Measurements from ENCODE around the gene LRP2.
A peak's percentile ranks its signal among the peaks of the same experiment; 100 is the strongest.
"Not testable (repeated sequence)": the region's sequence is repeated elsewhere in the genome, so short reads cannot be mapped to it uniquely, and the experiment has no call there.

The LRP2 gene

DNA sequence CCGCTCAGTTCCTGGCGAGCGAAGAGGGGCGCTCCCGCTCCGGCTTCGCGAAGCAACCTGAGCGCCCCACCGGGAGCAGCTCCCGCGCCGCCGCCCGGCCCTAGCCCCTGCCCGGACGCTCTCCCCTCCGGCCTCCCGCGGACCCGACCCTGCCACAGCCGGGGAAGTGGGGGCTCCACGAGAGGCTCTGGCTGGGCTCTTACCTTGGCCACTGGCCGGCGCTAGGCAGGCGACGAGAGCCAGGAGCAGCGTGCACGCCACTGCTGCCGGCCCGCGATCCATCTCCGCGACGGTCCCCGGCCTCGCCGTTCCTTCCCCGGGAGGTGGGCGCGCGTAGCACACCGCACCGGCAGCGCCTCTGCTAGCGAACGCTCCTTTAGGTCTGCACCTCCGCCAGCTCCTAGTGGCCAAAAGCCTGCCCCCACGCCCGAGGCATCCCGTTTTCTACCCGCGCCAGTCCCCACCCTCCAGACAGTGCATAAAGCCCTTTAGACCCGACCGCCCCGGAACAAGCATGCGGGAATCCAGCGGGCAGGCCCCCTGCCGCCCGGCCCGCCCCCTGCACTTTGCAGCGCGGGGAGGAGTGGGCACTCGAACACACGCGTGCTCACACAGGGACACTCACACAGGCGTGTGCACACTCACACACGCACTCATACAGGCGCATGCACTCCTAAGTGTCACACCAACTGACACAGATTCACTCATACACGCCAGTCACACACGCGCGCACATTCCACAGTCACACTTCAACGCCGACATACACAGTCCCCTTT lies at the start of gene LRP2:
Gene LRP2 (minus strand): TSS at position 417 of the 776 bp plus-strand sequence. CDS start 135 bp downstream, at position 282.
- CTCF ChIA-PET: no interaction called here
- TF ChIP-seq CTCF (conservative IDR thresholded peaks at IDR 0.05; ENCODE audit: low read depth): no peak
- POLR2A ChIA-PET (ENCODE audit: low non-redundant PET): no interaction called here
- DNase-seq (ENCODE audit: low spot score): no peak
- H3K27ac ChIP-seq: no peak within 1 kb of the TSS

GRCh38 chr2:169406891-169407290 lies 44.6 kb upstream of the LRP2 start:
- no peak for TF ChIP-seq CTCF (conservative IDR thresholded peaks at IDR 0.05; ENCODE audit: low read depth)
- ChIA-PET POLR2A (ENCODE audit: low non-redundant PET) (no interaction called here), CTCF (no interaction called here)
- no peak for DNase-seq (ENCODE audit: low spot score)
- no peak overlapping the region for H3K27ac ChIP-seq

DNA sequence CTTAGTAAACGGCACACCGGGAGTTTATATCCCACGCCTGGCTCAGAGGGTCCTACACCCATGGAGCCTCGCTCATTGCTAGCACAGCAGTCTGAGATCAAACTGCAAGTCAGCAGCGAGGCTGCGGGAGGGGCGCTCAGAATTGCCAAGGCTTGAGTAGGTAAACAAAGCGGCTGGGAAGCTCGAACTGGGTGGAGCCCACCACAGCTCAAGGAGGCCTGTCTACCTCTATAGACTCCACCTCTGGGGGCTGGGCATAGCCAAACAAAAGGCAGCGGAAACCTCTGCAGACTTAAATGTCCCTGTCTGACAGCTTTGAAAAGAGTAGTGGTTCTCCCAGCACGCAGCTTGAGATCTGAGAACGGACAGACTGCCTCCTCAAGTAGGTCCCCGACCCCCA lies 37.2 kb upstream of the LRP2 start:
- CTCF ChIA-PET; POLR2A ChIA-PET (ENCODE audit: low non-redundant PET); H3K27ac ChIP-seq; DNase-seq (ENCODE audit: low spot score): not testable (repeated sequence)

GRCh38 chr2:169397697-169398096 lies 35.4 kb upstream of the LRP2 start:
- peak; percentile 39 for DNase-seq (ENCODE audit: low spot score)
- CTCF ChIA-PET: interaction anchor here (0.6 to 1.5 kb wide), 3 partner anchors 256 to 1118 kb away, joined by 3 to 10 read pairs (median 3); no protein-coding TSS in a partner anchor

GRCh38 chr2:169395821-169396374 lies 33.6 kb upstream of the LRP2 start:
- DNase-seq (ENCODE audit: low spot score): no peak
- TF ChIP-seq CTCF (conservative IDR thresholded peaks at IDR 0.05; ENCODE audit: low read depth): no peak

More at GRCh38 chr2:169397697-169398096, 35.4 kb upstream of the LRP2 start:
- H3K27ac ChIP-seq: no peak overlapping the region
- 0 out of 2 replicates have a peak, but pooled peaks have one; percentile 22 for TF ChIP-seq CTCF (conservative IDR thresholded peaks at IDR 0.05; ENCODE audit: low read depth)
- POLR2A ChIA-PET (ENCODE audit: low non-redundant PET): no interaction called here

GRCh38 chr2:169393068-169393590 lies 30.8 kb upstream of the LRP2 start:
- CTCF ChIA-PET: interaction anchor here (0.6 kb wide), 1 partner anchor 1752 kb away, joined by 3 read pairs; no protein-coding TSS in a partner anchor
- TF ChIP-seq CTCF (conservative IDR thresholded peaks at IDR 0.05; ENCODE audit: low read depth): no peak

More at GRCh38 chr2:169395821-169396374, 33.6 kb upstream of the LRP2 start:
- H3K27ac ChIP-seq: no peak overlapping the region
- ChIA-PET POLR2A (ENCODE audit: low non-redundant PET) (no interaction called here), CTCF (interaction anchor here (0.6 kb wide), 1 partner anchor 636 kb away, joined by 6 read pairs; no protein-coding TSS in a partner anchor)

DNA sequence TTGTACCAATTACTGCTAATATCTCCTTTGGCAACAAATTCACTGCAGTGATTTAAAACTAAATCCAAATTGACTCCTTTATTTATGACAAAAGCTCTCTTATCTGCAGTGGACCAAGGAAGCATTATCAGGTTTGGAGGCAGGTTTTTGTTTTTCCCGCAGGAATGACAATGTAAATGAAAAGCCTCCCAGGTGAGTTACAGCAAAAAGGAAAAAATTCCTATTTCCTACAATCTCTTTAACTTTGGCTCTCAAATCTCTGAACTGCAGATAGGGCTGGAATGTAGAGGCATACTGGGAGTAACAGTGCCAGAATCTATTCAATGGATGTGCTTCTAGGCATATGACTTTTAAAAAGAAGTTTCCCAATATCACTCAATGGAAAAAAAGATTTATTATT lies 28.9 kb upstream of the LRP2 start:
- POLR2A ChIA-PET (ENCODE audit: low non-redundant PET): no interaction called here
- no peak for TF ChIP-seq CTCF (conservative IDR thresholded peaks at IDR 0.05; ENCODE audit: low read depth)
- DNase-seq (ENCODE audit: low spot score): no peak

More at GRCh38 chr2:169393068-169393590, 30.8 kb upstream of the LRP2 start:
- POLR2A ChIA-PET (ENCODE audit: low non-redundant PET): no interaction called here
- no peak overlapping the region for H3K27ac ChIP-seq
- peak; percentile 45 for DNase-seq (ENCODE audit: low spot score)

More for the DNA sequence above, 28.9 kb upstream of the LRP2 start:
- CTCF ChIA-PET: no interaction called here
- no peak overlapping the region for H3K27ac ChIP-seq

Measured in RWPE1 (cell line).